Hematopoietic multipotent progenitor cell treated with erythropoietin and hydrocortisone succinate and interleukin-3 and kit ligand, for 8 days (in vitro differentiated cells): ENCODE data around the gene ADARB2.
A peak's percentile ranks its signal among the peaks of the same experiment; 100 is the strongest.
"Not testable (repeated sequence)": the region's sequence is repeated elsewhere in the genome, so short reads cannot be mapped to it uniquely, and the experiment has no call there.

Source experiments
- DNase-seq: peaks from one replicate; pipeline ENCODE4 v3.0.0-alpha.2; 2015

The ADARB2 gene

DNA sequence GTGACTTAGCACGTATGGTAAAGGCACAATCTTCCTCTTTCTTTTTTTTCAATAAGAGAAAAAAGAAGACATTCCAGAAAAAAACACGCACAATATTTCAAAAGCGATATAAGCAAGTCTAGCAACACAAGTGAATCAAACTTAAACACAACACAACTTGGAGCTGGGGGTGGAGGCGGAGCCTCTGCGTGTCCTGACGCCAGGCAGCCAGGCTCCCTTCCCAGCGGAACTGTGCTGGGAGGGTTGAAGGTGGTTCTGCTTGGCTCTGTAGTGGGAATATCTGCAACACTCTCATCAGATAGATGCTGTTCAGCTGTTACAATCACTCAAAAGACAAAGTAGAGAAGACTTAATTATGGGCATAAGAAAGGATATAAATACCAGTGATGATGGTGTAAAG lies 469.8 kb downstream of the ADARB2 start:
- DNase-seq, result no peak

- DNase-seq, result no peak
Observed at GRCh38 chr10:1267148-1267547, 470.2 kb downstream of the ADARB2 start.

DNA sequence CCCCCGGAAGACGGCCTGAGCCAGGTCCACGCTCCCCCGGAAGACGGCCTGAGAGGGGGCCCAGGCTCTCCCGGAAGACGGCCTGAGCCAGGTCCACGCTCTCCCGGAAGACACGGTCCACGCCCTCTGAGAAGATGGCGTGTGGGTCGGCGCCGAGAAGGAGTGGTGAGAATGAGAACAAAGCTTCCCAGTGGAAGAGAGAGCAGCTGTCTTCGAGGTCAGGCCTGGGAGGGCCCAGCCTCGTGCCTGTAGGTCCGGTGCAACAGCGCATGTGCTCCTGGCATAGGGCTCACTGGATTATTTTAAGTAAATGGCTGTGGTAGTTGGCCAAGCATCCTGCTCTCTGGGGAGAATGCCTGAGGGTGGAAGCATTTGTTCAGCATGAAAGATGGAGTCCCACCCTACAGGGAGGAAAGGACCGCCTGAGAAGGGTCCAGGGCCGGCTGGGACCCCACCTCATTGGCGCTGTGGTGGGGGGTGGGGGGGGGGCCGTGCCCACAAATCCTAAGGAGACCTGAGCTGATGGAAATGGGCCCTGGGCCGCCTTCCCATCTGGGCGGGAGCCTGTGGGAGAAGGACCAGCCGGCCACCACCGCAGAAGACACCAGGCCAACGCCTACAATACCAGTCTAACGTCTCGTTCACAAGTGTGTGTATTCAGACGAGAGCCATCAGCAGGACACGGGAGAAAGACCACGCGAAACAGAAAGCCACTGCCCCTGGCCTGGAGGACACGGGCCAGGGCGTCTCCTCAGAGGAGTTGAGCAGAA lies 471.1 kb downstream of the ADARB2 start:
- no peak for DNase-seq

DNA sequence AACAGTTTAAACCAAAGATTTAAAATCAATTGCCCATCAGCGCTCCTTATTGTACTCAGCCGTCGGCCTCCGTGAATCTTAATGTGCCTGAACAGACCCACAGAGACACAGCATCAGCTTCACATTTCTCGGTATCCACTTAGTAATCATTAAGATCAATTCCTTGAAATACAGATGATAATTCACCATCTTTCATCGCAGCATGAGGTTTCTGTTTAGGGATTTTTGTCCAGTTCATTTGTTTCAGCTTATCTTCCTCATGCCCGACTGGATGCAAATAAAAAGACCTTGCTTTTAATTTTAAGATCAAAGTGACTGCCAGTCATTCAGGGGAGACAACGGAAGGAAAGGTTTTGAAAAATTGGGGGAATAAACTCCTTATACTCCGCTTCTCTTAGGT lies 473.3 kb downstream of the ADARB2 start:
- DNase-seq, result no peak

DNA sequence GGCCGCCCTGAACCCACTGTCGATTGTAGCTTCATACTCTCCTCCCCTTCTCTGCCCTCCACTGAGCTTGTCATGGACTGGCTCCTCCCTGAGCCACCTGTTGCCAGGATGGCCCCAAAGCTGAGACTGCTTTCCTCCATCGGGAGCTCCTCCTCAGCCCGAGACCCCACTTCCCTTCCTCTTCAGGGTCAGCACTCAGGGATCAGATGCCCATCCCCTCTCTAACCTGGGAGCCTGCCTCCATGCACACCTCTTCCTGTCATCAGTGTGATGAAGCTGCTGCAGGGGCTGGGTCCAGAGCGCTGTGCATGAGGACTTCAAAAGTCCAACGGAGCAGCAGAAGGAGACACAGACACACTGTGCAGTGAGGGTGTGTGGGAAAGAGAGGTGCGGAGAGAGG lies 480.1 kb downstream of the ADARB2 start:
- DNase-seq, result no peak

DNA sequence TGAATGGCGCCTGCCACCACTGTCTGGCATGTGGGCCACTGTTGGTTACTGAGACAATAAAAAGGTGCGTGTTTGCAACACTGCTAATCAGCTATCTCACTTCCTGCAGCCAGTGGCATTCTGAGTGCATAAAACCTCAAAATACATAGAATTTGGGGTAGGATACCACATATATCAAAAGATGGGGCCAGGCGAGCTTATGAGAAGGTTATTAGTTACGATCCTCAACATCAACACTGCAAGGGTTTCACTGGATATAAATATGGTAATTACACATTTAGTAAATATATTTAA lies 480.9 kb downstream of the ADARB2 start:
- peak; percentile 56 for DNase-seq

- DNase-seq, result peak; percentile 4
Observed at GRCh38 chr10:1255600-1256431, 481.5 kb downstream of the ADARB2 start.

DNA sequence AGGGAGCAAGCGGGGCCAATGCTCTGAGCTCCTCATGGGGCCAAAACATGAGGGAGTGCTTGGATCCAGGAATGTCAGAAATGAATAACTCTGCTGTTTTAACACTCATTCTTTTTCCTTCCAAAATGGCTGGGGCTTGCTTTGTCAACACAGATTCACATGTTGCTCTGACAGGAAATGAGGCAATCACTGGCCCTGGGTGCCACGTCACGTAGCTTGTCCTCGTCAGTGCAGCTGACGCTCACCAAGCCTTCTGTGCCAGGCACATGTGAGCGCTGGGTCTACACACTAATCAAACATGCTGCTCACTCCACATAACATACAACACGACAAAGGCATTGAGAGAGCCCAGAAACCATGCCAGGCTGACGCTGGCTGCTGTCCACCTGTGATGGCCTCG lies 482.2 kb downstream of the ADARB2 start:
- no peak for DNase-seq

DNA sequence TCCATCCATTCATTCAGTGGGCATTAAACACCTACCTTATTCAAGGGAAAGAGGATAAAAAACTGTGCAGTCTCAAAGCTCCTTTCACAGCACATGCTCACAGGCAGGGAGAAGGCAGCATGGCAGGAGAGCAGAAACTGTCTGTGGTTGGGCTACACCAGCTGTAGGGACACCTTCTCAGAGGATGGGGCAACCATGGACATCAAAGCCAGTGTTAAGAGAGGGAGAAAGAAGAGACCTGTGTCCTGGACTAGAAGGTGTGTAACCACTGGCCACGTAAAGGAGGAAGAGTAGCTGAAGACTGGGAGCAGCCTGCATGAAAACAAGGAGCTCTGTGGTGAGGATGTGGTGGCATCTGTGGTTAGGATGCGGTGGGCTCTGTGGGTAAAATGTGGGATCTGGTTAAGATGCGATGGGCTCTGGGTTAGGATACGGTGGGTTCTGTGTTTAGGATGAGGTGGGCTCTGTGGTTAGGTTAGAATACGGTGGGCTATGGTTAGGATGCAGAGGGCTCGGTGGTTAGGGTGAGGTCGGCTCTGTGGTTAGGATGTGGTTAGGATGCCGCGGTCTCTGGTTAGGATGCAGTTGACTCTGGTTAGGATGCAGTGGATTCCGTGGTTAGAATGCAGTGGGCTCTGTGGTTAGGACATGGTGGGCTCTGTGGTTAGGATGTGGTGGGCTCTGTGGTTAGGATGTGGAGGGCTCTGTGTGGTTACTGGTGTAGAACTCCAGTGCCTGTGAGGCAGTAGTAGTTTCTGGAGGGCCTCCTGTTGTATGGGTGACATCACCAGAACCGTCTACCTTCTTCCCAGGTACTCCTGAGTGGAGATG lies 483.6 kb downstream of the ADARB2 start:
- DNase-seq, result peak; percentile 3

DNA sequence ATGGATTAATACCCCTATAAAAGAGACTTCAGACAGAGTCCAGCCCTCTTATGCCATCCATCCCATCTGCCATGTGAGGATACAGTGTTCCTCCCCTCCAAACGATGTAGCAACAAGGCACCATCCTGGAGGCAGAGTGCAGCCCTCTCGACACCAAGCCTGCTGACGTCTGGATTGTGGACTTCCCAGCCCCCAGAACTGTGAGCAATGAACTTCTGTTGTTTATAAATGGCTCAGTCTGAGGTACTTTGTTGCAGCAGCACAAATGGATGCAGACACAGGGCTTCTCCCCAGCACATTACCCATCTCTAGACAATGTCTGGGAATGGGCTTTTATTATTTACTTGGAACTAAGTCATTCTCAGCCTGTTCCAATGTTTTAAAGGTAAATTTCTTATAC lies 485.6 kb downstream of the ADARB2 start:
- DNase-seq, result no peak

DNA sequence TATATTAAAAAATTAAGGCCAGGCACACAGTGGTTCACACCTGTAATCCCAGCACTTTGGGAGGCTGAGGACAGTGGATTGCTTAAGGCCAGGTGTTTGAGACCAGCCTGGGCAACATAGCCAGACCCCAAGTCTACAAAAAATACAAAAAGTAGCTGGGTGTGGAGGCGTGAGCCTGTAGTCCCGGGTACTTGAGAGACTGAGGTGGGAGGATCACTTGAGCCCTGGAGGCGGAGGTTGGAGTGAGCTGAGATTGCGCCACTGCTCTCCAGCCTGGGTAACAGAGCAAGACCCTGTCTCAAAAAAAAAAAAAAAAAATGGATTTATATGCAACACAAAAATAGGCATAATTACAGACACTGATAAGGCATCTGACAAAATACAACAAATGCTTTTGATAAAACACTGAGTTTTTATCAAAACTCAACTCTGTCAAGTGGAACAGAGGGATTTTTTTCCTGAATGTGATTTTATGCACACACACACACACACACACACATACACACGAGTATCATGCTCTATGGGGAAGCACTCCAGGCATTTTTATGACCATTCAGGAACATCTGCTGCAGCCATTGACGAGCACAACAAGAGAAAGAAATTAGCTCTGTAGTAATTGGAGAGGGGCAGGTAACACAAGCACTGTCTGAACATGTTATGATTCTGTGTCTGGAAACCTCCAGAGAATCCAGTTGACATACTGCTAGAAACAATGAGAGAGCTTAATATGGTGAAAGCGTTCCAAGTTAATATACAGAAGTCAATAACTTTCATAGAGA lies 488.0 kb downstream of the ADARB2 start:
- no peak for DNase-seq

DNA sequence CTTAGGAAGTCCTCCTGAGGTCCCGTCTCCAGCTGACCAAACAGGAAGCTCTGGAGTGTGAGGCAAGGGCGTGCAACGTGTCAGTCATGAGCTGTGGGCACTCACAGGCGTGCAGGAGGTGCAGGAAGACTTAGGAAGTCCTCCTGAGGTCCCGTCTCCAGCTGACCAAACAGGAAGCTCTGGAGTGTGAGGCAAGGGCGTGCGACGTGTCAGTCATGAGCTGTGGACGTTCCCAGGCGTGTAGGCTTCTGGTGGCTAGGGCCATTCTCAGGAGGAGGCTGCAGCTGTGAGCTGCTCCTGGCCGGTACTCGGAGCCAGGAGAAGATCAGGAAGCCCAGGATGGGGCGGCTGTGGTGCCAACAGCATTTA lies 489.1 kb downstream of the ADARB2 start:
- not testable (repeated sequence) for DNase-seq

DNA sequence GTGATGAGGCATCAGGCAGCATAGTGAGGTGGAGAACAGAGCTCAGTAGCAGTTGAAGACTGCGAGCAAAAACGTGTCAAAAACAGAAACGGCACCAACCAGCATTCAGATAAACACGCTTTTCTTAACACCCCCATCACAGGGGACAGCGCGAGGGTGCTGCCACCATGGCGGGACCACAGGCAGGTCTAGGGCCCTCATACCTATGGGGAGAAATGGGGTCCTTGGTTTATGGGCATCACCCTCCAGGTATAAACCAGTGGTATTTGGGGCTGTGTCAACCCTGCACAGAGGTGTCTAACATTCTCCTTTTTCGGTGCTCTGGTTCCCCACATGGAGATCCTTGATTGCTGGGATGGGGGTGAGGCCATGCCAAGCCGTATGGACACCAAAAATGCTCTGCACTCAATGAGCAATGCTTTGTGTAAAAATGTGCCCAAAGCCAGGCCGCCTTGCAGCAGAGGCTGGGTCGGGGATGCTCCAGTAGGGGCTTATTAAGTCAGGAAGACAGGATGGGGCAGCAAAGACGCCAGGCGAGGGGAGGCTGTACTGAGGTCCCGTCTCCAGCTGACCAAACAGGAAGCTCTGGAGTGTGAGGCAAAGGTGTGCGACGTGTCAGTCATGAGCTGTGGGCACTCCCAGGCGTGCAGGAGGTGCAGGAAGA lies 489.6 kb downstream of the ADARB2 start:
- DNase-seq, result no peak

DNA sequence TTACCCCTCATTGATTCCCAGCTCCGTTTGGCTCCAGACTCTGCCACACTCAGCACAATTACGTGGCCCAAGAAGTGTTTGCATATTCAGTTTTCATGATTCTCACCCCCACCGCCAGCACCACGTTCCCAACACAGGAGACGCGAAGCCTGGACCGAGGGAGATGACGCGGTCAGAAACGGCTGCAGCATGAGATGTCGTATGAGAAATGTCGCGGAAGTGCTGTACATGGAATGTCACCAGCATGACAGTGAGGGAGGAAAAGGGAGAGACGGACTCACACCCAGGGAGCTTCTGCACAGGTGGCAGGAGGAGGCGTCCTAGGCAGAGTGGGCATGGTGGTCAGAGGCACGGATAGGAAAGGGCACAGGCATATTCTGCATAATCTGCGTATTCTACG lies 492.8 kb downstream of the ADARB2 start:
- DNase-seq, result no peak

DNA sequence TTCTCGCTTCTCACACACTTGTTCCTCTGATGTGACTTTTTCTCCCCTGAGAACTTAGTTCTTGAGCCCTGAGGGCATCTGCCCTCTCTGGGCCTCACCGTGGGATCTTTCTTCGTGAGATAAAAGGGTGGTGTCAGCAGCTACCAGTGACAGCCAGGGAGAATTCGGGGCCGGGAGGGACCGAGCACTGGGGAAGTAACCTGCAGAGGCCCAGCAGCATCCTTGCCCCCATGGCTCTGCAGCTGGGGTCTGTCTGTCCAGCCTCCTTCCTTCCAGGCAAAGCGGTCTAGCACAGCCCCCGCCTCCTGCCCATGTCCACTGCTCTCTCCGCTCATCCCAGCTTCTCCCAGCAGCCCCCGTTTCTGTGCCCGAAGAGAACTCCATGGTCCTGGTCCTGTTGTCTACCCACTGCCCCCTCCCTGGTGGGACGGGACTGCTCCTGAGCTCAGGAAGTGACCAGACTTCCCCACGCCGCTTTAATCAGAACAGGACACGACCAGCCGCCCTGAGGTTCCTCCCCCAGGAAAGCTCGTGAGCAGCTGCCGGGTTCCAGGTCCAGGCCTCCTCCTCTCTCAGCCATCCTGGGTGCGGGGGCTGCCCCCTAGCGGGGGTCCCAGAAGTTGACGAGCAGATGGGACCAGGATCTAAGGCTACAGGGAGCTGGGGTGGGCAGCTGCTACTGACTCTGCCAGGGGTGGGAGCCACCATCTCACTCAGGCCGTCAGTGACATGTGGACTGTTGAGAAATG lies 493.7 kb downstream of the ADARB2 start:
- DNase-seq, result no peak

DNA sequence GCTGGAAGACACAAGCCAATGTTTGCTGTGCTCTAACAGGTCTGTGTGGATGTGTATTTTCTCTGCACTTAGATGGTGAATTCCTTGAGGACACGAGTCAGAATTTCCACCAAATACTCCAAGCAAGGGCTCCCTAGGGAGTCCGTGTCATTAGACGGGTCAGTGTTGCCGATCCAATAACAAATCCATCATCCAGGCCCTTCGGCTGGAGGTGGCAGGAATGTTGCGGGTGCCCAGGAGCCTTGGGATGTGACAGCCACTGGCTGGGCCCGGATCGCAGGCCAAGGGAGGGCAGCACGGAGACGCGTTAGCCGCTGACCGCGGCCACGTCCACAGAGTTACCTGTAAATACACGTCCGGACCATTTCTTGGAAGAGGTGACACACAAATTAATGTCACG lies 494.4 kb downstream of the ADARB2 start:
- no peak for DNase-seq

DNA sequence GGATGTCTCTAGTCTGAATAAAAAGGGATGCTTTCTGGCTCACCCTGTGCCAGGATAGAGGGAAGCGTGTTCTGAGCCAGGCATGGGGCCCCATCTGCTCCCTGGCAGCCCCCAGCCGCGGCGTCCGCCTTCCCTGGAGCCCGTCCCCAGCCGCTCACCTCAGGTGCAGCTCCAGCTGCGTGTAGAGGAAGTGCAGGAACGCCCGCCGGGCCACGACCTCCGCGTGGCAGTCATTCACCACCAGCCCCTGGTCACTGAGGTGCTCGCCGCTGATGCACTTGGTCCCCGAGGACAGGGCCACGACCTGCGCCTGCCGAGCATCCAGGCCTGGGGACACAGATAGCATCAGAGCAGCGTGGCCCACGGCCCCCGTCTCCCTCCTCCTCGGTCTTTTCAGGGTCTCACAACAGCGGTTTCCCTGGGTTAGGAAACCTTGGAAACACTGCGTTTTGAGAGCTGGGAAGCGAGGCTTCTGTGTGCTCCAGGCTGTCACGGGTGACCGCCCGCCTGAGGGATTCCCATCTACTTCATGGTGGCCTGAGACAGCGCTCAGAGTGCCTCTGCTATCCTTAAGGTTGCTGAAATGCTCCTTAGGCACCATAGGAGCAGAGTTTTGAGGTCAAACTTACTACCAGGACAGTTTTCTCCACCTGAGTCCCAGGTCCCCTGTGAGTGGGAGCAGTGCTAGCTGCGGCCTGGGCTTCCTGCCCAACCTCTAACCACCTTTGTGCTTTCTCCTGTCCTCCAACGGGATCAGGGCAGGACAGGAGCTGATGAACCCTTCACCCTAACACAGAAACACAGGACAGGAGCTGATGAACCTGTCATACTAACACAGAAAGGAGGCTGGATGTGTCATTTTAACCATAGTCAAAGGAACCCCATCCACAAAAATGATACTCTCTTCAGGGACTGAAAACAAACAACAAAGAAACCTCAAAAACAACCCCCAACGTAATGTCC lies 495.1 kb downstream of the ADARB2 start:
- no peak for DNase-seq

DNA sequence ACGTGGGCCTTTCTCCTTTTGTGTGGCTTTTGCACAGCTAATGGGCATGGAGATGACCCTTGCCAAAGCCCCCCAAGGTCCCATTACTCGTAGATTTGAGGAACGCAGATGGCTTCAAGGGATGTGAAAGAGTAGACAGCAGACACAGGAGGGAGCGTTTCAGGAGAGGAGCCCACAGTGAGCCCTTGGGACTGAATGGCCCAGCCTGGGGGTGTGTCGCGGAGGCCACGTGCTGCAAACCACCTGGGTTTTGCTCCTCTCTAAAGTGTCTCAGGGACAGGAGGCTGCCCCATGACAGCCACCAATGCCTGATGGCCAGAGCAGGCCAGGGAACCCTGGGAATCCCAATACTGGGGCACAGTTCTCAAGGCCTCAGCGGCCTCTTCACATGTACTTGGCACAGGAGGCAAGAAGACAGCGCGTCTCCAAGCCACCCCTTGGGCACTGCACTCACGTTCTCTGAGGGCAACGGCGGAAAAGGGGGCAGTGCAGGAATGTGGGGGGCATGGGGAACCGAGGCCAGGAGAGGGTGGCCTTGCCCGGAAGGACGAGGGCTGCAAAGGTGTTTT lies 495.9 kb downstream of the ADARB2 start:
- DNase-seq, result no peak

DNA sequence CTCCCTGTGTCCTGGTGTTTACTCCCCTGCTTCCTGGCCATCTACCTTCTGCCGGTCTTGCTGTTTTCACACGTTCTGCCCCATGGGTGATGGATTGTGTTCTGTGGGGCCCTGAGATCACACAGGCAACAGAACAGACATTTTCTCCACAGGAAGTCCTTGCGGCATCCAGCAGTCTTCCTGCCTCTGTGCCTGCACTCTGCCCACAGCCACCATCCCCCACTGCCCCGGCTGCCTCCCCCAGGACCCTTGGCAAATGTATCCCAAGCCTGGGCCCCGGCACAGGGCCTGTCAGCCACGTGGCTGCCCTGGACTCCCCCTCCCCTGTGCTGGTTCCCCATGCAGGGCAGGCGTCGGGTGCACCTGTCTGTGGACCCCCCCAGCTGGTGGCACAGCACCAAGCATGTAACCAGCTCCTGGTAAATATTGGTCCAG lies 497.0 kb downstream of the ADARB2 start:
- no peak for DNase-seq

- no peak for DNase-seq
Observed at GRCh38 chr10:1233031-1233430, 504.3 kb downstream of the ADARB2 start.
